Heart right ventricle (tissue), 16 donors: ENCODE data around the gene PPP2R3B. TPM values are rescaled to one million over a fixed set of nuclear protein-coding genes. Genes with fewer than 3 reads are reported as not detected.
"Not testable (repeated sequence)": the region's sequence is repeated elsewhere in the genome, so short reads cannot be mapped to it uniquely, and the experiment has no call there.

Experiments
- ATAC-seq, 8 donors: fragments of 200-7000 bp; cut with Tn5 transposase; one replicate each; pipeline ENCODE4 v1.9.1; 2020; ENCODE audit warnings: mild to moderate bottlenecking in 8 of 8, moderate library complexity in 8 of 8, moderate number of reproducible peaks in 1 of 8
- DNase-seq, 2 donors: peaks; one replicate each; pipeline ENCODE4 v3.0.0-alpha.2; 2020
- H3K27ac ChIP-seq, 10 donors: fragments of 200-600 bp; sonication (generic) in 2 of 10; one replicate each; pipeline versions ENCODE4 v1.5.0 to v1.8.0; 2020 to 2022; ENCODE audit warnings: mild to moderate bottlenecking in 3 of 10
- H3K27me3 ChIP-seq, 7 donors: fragments of 200-600 bp; one replicate each; pipeline ENCODE4 v1.8.0; 2021 to 2022; ENCODE audit warnings: mild to moderate bottlenecking in 2 of 7
- H3K36me3 ChIP-seq, 9 donors: fragments of 200-600 bp; sonication (generic) in 1 of 9; one replicate each; pipeline versions ENCODE4 v1.5.0 to v1.8.0; 2020 to 2022; ENCODE audit warnings: mild to moderate bottlenecking in 2 of 9
- H3K4me1 ChIP-seq, 9 donors: fragments of 200-600 bp; sonication (generic) in 1 of 9; one replicate each; pipeline versions ENCODE4 v1.5.0 to v1.8.0; 2020 to 2022; ENCODE audit warnings: mild to moderate bottlenecking in 4 of 9
- H3K4me3 ChIP-seq, 10 donors: fragments of 200-600 bp; sonication (generic) in 2 of 10; one replicate each; pipeline versions ENCODE4 v1.5.0 to v1.8.0; 2020 to 2022; ENCODE audit warnings: mild to moderate bottlenecking in 7 of 10, moderate library complexity in 2 of 10
- H3K9me3 ChIP-seq, 11 donors: fragments of 200-600 bp in 10 of 11; sonication (generic) in 2 of 11; one replicate each; pipeline versions ENCODE4 v1.5.0 to v1.8.0; 2013 to 2022; ENCODE audit warnings: mild to moderate bottlenecking in 2 of 11, control low read depth in 1 of 11, moderate library complexity in 1 of 11
- CTCF ChIP-seq, 9 donors: fragments of 200-600 bp; sonication (generic) in 2 of 9; IDR thresholded peaks; one replicate each; pipeline versions ENCODE4 v1.5.0 to v1.8.0; 2021 to 2022; ENCODE audit warnings: antibody characterized with exemption in 9 of 9, mild to moderate bottlenecking in 5 of 9, moderate library complexity in 1 of 9
- WGBS, 2 donors: extraction: QIAGEN DNeasy Blood & Tissue Kit; methylation state at CpG; one replicate each; pipeline ENCODE4 v1.1.7; 2013; ENCODE audit warnings: inconsistent platforms in 1 of 2; 5-methylcytosine and 5-hydroxymethylcytosine counted together
- intact Hi-C, 10 donors: fragments of 100-400 bp; cut with DNase I; formaldehyde crosslinking; loops; one replicate each; pipeline versions ENCODE4 v1.11.1 to v1.14.2; 2022
- polyA plus RNA-seq, 2 donors: library from polyadenylated mRNA; stranded (reverse); fragments of 200-250 nt; gene quantifications; one replicate each; pipeline ENCODE4 v1.2.3, GENCODE V29; 2013
- total RNA-seq, 10 donors: library from RNA; stranded (reverse); fragmentation: NEBNext Ultra II Directional in 3 of 10; extraction: Animal tissue kit (Norgen Biotek cat#: 25700) in 3 of 10; gene quantifications; one replicate each; pipeline versions ENCODE4 v1.2.1 to v1.2.4, GENCODE V29; 2021 to 2023
- donor health status: Arrhythmogenic right ventricular cardiomyopathy.
- donor health status: ischemic (EF 13 %, LVEDD 7.1; RV severe dilation, severe dysfunction).
- donor health status: healthy with polysubstance abuse.
- donor health status: DM: no; HTN: yes; CAD: no.
- donor health status: DM: no; HTN: no; CAD: no.
- donor health status: ischemic (EF 25% LVEDD 6.9; RV normal size, moderate dysfunction).
- donor health status: ischemic (EF 25% LVEDD 5.7; RV mildly dilated, moderate dysfunction).
- donor health status: healthy.
- donor health status: DM: yes; HTN: yes; CAD: no.
- donor health status: Ischemic cardiomyopathy.
- donor health status: ischemic (EF 35%, LVEDD 5.7; RV mildly dilated, moderate dysfunction).
- donor health status: nonischemic (EF 11% LVEDD 7.7; RV severe dilation, severe dysfunction).
- donor health status: DM: yes; HTN: yes; CAD: no.
- donor health status: PGD.
- donor health status: ischemic (EF 29% LVEDD 5.4; RV normal size, mild dysfunction).
- donor health status: nonischemic (EF 23%, LVEDD 6.1; RV moderate dilation, normal function).

PPP2R3B gene
- total and polyA plus RNA-seq, 12 donors: 73.9 to 362 (median 128) TPM

GRCh38 chrX:310621-311155 lies 76.0 kb downstream of the PPP2R3B start:
- TF ChIP-seq CTCF (IDR thresholded peaks at IDR 0.05): no peak
- no peak for DNase-seq
- Histone ChIP-seq H3K9me3 (peaks cover 0 to 3% (median 0%) of the 10 kb centered on the region in 11 donors), H3K4me3 (no peak overlapping the region), H3K27ac (no peak overlapping the region), H3K36me3 (peaks cover 0 to 92% (median 47%) of the 10 kb centered on the region in 9 donors), H3K27me3 (no peaks in the 10 kb centered on the region), H3K4me1 (no peaks in the 10 kb centered on the region)
- 93 to 95% methylated on average over 25 of the region's 25 CpGs for WGBS, 2 donors
- intact Hi-C loops: no loop called here
- no peak for ATAC-seq

GRCh38 chrX:308821-309520 lies 77.7 kb downstream of the PPP2R3B start:
- H3K27me3 ChIP-seq: no peaks in the 10 kb centered on the region
- H3K36me3 ChIP-seq: peaks cover 0 to 97% (median 52%) of the 10 kb centered on the region in 9 donors
- no peak overlapping the region for H3K4me3 ChIP-seq
- WGBS, 2 donors: 95 to 96% methylated on average over 30 of the region's 30 CpGs
- intact Hi-C loops: no loop called here
- no peak for TF ChIP-seq CTCF (IDR thresholded peaks at IDR 0.05)
- H3K9me3 ChIP-seq: peaks cover 0 to 15% (median 0%) of the 10 kb centered on the region in 11 donors
- DNase-seq: no peak
- ATAC-seq: no peak
- H3K4me1 ChIP-seq: no peaks in the 10 kb centered on the region
- no peak overlapping the region for H3K27ac ChIP-seq

GRCh38 chrX:307261-308111 lies 79.2 kb downstream of the PPP2R3B start:
- H3K27ac ChIP-seq: no peak overlapping the region

GRCh38 chrX:306614-307251 lies 80.0 kb downstream of the PPP2R3B start:
- H3K4me3 ChIP-seq, ATAC-seq, H3K4me1 ChIP-seq, intact Hi-C loops, DNase-seq, H3K27ac ChIP-seq, H3K27me3 ChIP-seq: not testable (repeated sequence)
- peaks cover 0 to 15% (median 0%) of the 10 kb centered on the region in 11 donors for H3K9me3 ChIP-seq
- H3K36me3 ChIP-seq: peaks cover 0 to 93% (median 44%) of the 10 kb centered on the region in 9 donors
- 98% methylated on average over 3 of the region's 3 CpGs for WGBS, 2 donors

More at GRCh38 chrX:307261-308111, 79.2 kb downstream of the PPP2R3B start:
- Histone ChIP-seq H3K9me3 (peaks cover 0 to 15% (median 0%) of the 10 kb centered on the region in 11 donors), H3K27me3 (no peaks in the 10 kb centered on the region), H3K4me3 (no peak overlapping the region), H3K4me1 (no peaks in the 10 kb centered on the region), H3K36me3 (peaks cover 0 to 93% (median 47%) of the 10 kb centered on the region in 9 donors)
- ATAC-seq (peak in 1 of 8 donors; percentile 33), DNase-seq (no peak)
- WGBS, 2 donors: 96 to 97% methylated on average over 58 of the region's 58 CpGs
- no peak for TF ChIP-seq CTCF (IDR thresholded peaks at IDR 0.05)
- intact Hi-C loops: no loop called here

GRCh38 chrX:305781-306613 lies 80.7 kb downstream of the PPP2R3B start:
- H3K4me1 ChIP-seq, intact Hi-C loops, ATAC-seq, H3K27me3 ChIP-seq, H3K27ac ChIP-seq, H3K4me3 ChIP-seq, DNase-seq: not testable (repeated sequence)
- Histone ChIP-seq H3K36me3 (peaks cover 0 to 93% (median 46%) of the 10 kb centered on the region in 9 donors), H3K9me3 (peaks cover 0 to 19% (median 0%) of the 10 kb centered on the region in 11 donors)
- WGBS, 2 donors: 93 to 98% methylated on average over 12 of the region's 12 CpGs
